ENCODE results near the gene PDE5A. TPM values are rescaled to one million over a fixed set of nuclear protein-coding genes. Genes with fewer than 3 reads are reported as not detected.
"Not testable (repeated sequence)": the region's sequence is repeated elsewhere in the genome, so short reads cannot be mapped to it uniquely, and the experiment has no call there.

PDE5A gene
- total and polyA plus RNA-seq, 3 experiments from 2014 or later = 0.20 to 1.3 (median 0.44) TPM

DNA sequence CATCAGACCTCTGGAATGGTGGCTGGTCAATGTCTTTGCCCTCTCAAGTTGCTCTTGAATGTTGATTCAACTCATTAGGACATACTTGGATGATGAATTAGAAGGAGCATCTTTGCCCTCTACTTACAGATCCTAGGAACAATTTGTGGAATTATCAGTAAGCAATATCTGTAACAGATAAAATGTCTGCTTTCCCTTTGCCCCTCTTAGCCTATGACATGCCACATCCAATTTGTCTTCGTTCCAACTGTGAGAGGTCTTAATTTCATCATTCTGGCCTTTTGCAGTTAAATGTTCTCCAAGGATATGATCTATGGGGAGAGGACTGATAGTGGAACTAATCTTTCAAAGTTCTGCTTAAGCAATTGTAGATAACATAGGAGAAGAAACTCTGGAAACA is 148.3 kb downstream of the PDE5A start:
- Mint-ChIP-seq H3K4me1 (no peaks in the 10 kb centered on the region), H3K9me3 (peaks cover 0 to 6% (median 2%) of the 10 kb centered on the region in 5 donors), H3K27me3 (no peaks in the 10 kb centered on the region), H3K36me3 (peaks cover 32 to 67% (median 37%) of the 10 kb centered on the region in 3 donors), H3K4me3 (no peak overlapping the region), H3K27ac (peak overlapping the region in 1 of 8 donors; percentile 26)
- H3K27me3 ChIP-seq (ENCODE audit: insufficient read depth, low read length, poor library complexity, severe bottlenecking) = no peaks in the 10 kb centered on the region
- H3K4me3 ChIP-seq (ENCODE audit: low read length) = no peak overlapping the region
- POLR2A ChIA-PET = no interaction called here
- no peaks in the 10 kb centered on the region for H3K36me3 ChIP-seq (ENCODE audit: insufficient read depth, low read length)
- H3K9me3 ChIP-seq (ENCODE audit: low read length) = no peaks in the 10 kb centered on the region
- H3K27ac ChIP-seq (ENCODE audit: low read depth, low read length) = no peak overlapping the region
- DNase-seq = no peak
- no peaks in the 10 kb centered on the region for H3K4me1 ChIP-seq (ENCODE audit: insufficient read depth, low read length)
- CTCF ChIA-PET = no interaction called here

DNA sequence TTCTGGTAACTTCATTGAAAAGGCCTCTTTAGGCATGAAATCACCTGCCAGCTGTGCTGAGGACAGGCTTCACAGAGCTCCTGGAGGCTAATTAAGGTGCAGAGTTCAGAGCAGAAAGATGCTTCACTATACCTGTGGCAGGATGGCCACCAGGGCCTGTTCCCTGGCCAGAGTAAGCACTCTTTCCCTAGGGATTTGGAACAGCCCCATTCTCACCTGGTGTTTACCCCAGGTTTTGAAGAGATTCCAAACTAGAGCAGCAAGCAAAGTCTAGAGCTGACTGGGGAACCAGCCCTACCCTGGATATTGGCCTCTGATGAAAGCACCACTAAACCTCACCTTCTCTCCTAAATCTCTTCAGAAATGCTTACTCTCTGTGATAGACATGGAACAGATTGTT is 148.8 kb downstream of the PDE5A start:
- Mint-ChIP-seq H3K4me3 (no peak overlapping the region), H3K27ac (no peak overlapping the region), H3K36me3 (peaks cover 31 to 72% (median 37%) of the 10 kb centered on the region in 3 donors), H3K27me3 (no peaks in the 10 kb centered on the region), H3K9me3 (peaks cover 0 to 6% (median 2%) of the 10 kb centered on the region in 5 donors), H3K4me1 (no peaks in the 10 kb centered on the region)
- H3K9me3 ChIP-seq (ENCODE audit: low read length) = no peaks in the 10 kb centered on the region
- POLR2A ChIA-PET = no interaction called here
- CTCF ChIA-PET = no interaction called here
- no peaks in the 10 kb centered on the region for H3K27me3 ChIP-seq (ENCODE audit: insufficient read depth, low read length, poor library complexity, severe bottlenecking)
- H3K4me1 ChIP-seq (ENCODE audit: insufficient read depth, low read length) = no peaks in the 10 kb centered on the region
- no peak overlapping the region for H3K4me3 ChIP-seq (ENCODE audit: low read length)
- no peak for DNase-seq
- no peaks in the 10 kb centered on the region for H3K36me3 ChIP-seq (ENCODE audit: insufficient read depth, low read length)
- no peak overlapping the region for H3K27ac ChIP-seq (ENCODE audit: low read depth, low read length)

DNA sequence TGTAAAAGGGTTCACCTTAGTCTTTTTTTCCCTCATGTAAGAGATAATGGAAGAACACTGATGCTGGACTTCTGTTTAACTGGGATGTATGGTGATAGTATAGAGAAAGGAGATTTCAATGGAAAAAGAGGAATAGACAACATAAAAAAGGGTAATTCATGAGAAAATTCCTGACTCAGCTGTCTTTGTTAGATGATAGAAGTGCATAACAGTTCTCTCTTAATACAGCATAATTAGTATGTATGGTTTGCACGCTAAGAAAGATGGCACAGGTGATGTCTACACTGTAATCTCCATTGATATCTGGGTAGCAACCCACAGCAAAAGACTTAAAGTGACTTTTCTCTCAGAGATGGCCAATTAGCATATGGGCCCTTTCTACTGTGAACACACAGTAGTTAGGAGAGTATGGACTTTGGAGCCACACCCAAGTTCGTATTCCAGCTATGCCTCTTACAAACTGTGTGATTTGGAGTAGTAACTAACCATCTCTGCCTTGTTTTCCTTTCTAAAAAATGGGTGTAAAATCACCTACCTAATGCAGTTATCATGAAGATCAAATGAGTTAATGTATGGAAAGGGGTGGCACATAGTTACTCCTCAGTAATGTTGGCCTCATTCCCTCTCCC is 149.3 kb downstream of the PDE5A start:
- Histone ChIP-seq H3K27ac (ENCODE audit: low read depth, low read length) (no peak overlapping the region), H3K36me3 (ENCODE audit: insufficient read depth, low read length) (no peaks in the 10 kb centered on the region), H3K27me3 (ENCODE audit: insufficient read depth, low read length, poor library complexity, severe bottlenecking) (no peaks in the 10 kb centered on the region), H3K4me3 (ENCODE audit: low read length) (no peak overlapping the region), H3K4me1 (ENCODE audit: insufficient read depth, low read length) (no peaks in the 10 kb centered on the region), H3K9me3 (ENCODE audit: low read length) (no peaks in the 10 kb centered on the region)
- Mint-ChIP-seq H3K4me1 (no peaks in the 10 kb centered on the region), H3K9me3 (peaks cover 0 to 3% (median 2%) of the 10 kb centered on the region in 5 donors), H3K27me3 (no peaks in the 10 kb centered on the region), H3K27ac (no peak overlapping the region), H3K4me3 (no peak overlapping the region), H3K36me3 (peaks cover 33 to 76% (median 34%) of the 10 kb centered on the region in 3 donors)
- CTCF ChIA-PET = no interaction called here
- DNase-seq = no peak
- POLR2A ChIA-PET = no interaction called here

DNA sequence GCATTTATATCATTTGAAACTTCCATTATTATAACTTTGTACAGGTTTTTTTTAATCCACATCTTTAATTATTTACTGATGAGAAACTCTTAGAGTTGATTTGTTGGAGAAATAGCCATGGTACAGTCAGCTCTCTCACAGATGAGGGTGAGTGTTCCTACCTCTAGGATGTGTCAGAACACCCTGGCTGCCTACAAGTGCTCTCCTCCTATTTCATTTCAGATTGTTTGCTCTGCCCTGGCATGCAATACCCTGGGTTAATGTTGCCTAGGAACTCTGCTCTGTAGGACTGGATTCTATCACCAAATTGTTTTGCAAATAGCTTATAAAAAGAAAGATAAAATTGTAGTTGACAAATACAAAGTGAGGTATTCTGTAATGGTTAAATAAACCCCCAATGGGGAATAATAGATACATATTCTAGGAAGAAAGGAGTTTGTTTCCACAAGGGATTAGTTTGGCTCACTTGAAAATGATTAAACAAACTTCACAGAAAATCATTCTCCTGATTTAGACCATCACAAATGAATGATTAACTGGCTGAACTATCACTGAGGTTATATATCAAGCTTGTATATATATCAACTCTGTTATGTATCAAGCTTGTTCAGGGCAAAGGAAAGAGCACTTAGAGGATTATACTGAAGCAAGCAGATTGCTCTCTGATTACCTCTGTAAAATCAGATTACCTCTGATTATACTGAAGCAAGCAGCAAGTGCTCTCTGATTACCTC is 150.0 kb downstream of the PDE5A start:
- Histone ChIP-seq H3K4me3 (ENCODE audit: low read length) (no peak overlapping the region), H3K36me3 (ENCODE audit: insufficient read depth, low read length) (peaks cover under 1% of the 10 kb centered on the region), H3K4me1 (ENCODE audit: insufficient read depth, low read length) (no peaks in the 10 kb centered on the region), H3K27ac (ENCODE audit: low read depth, low read length) (no peak overlapping the region), H3K27me3 (ENCODE audit: insufficient read depth, low read length, poor library complexity, severe bottlenecking) (no peaks in the 10 kb centered on the region), H3K9me3 (ENCODE audit: low read length) (no peaks in the 10 kb centered on the region)
- CTCF ChIA-PET = no interaction called here
- H3K36me3 Mint-ChIP-seq = peaks cover 30 to 77% (median 35%) of the 10 kb centered on the region in 3 donors
- peaks cover 0 to 2% (median 0%) of the 10 kb centered on the region in 5 donors for H3K9me3 Mint-ChIP-seq
- no peak for DNase-seq
- H3K27ac Mint-ChIP-seq = peak overlapping the region in 1 of 8 donors; percentile 47
- no peak overlapping the region for H3K4me3 Mint-ChIP-seq
- POLR2A ChIA-PET = no interaction called here
- no peaks in the 10 kb centered on the region for H3K27me3 Mint-ChIP-seq
- no peaks in the 10 kb centered on the region for H3K4me1 Mint-ChIP-seq

DNA sequence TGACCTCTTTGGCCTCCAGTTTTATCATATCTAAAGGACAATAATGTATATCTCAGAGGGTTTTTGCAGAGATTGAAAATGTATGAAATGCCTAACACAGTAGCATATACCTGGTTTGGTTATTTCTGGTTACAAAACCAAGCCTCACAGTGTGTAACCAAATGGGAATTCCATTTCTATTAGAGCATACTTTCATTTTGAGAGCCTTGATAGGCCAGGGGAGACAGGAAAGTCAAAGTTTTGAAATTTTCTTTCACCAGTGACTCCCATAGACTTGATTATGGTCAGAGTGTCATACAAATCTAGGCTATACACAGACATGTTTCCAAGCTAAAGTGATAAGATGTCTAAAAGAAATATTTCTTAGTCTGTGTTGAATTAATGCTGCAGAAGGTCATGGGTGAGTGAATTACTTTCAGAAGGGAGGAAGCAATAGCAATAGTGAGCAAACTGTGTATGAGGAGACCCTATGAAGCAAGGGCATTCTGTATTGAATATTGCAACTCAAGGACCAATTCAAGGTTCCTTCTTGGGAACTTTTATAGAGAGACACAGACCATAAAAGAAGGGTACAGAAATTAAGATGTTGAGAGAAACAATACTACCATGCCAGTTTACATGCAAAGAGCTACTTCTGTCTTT is 151.1 kb downstream of the PDE5A start:
- Histone ChIP-seq H3K4me3 (ENCODE audit: low read length) (no peak overlapping the region), H3K9me3 (ENCODE audit: low read length) (no peaks in the 10 kb centered on the region), H3K27ac (ENCODE audit: low read depth, low read length) (no peak overlapping the region), H3K27me3 (ENCODE audit: insufficient read depth, low read length, poor library complexity, severe bottlenecking) (no peaks in the 10 kb centered on the region), H3K36me3 (ENCODE audit: insufficient read depth, low read length) (peaks cover 6% of the 10 kb centered on the region), H3K4me1 (ENCODE audit: insufficient read depth, low read length) (no peaks in the 10 kb centered on the region)
- no peak overlapping the region for H3K27ac Mint-ChIP-seq
- H3K4me1 Mint-ChIP-seq = no peaks in the 10 kb centered on the region
- no peak overlapping the region for H3K4me3 Mint-ChIP-seq
- DNase-seq = no peak
- ChIA-PET CTCF (no interaction called here), POLR2A (no interaction called here)
- H3K36me3 Mint-ChIP-seq = peaks cover 24 to 75% (median 30%) of the 10 kb centered on the region in 3 donors
- H3K27me3 Mint-ChIP-seq = no peaks in the 10 kb centered on the region
- H3K9me3 Mint-ChIP-seq = peaks cover 0 to 2% (median 0%) of the 10 kb centered on the region in 5 donors

DNA sequence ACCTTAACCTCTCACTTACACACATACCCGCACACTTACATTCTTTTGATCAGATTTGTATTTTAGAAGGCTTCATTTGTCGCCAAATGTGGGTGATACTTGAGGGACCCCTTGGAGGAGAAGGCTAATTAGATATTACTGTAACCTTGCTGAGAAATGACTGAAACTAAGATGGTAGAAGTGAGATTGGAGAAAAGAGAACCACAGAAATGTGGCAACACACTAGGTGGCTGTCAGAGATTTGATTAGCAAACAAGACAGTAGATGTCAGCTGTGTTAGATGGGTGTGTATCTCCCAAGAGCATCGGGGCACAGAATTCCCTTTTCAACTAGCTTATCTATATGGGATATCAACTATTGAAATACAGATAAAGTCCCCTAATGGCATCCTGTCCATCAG is 157.3 kb downstream of the PDE5A start:
- POLR2A ChIA-PET = no interaction called here
- Histone ChIP-seq H3K36me3 (ENCODE audit: insufficient read depth, low read length) (peaks cover 6% of the 10 kb centered on the region), H3K9me3 (ENCODE audit: low read length) (no peaks in the 10 kb centered on the region), H3K4me3 (ENCODE audit: low read length) (no peak overlapping the region), H3K27me3 (ENCODE audit: insufficient read depth, low read length, poor library complexity, severe bottlenecking) (no peaks in the 10 kb centered on the region), H3K27ac (ENCODE audit: low read depth, low read length) (no peak overlapping the region), H3K4me1 (ENCODE audit: insufficient read depth, low read length) (no peaks in the 10 kb centered on the region)
- Mint-ChIP-seq H3K4me3 (no peak overlapping the region), H3K9me3 (no peaks in the 10 kb centered on the region), H3K27me3 (no peaks in the 10 kb centered on the region), H3K36me3 (peaks cover 10 to 77% (median 19%) of the 10 kb centered on the region in 3 donors), H3K4me1 (no peaks in the 10 kb centered on the region), H3K27ac (no peak overlapping the region)
- no peak for DNase-seq
- CTCF ChIA-PET = no interaction called here

DNA sequence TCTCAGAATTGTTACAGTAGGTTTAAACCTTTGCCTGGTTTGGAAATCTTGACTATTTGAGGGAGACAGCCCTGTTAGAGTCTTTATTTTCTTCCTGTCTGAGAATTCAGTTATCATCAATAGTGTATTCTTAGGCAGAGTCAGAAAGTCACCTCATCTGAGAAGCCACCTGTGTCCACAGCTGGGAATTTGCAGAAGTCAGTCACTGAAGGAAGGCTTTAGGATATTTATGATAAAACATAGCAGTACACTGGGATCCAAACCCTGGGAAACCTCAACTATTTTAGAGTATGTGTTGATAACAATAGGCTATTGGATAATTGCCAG is 157.9 kb downstream of the PDE5A start:
- CTCF ChIA-PET; H3K4me1 ChIP-seq (ENCODE audit: insufficient read depth, low read length); H3K27ac ChIP-seq (ENCODE audit: low read depth, low read length); H3K36me3 ChIP-seq (ENCODE audit: insufficient read depth, low read length); H3K27me3 Mint-ChIP-seq; H3K4me3 ChIP-seq (ENCODE audit: low read length); H3K9me3 ChIP-seq (ENCODE audit: low read length); H3K4me1 Mint-ChIP-seq; DNase-seq; H3K4me3 Mint-ChIP-seq; H3K9me3 Mint-ChIP-seq; POLR2A ChIA-PET; H3K27ac Mint-ChIP-seq; H3K27me3 ChIP-seq (ENCODE audit: insufficient read depth, low read length, poor library complexity, severe bottlenecking): not testable (repeated sequence)
- peaks cover 7 to 78% (median 19%) of the 10 kb centered on the region in 3 donors for H3K36me3 Mint-ChIP-seq

GRCh38 chr4:119470021-119470736 is 158.4 kb downstream of the PDE5A start:
- H3K9me3 ChIP-seq (ENCODE audit: low read length); POLR2A ChIA-PET; H3K27ac Mint-ChIP-seq; H3K36me3 ChIP-seq (ENCODE audit: insufficient read depth, low read length); H3K9me3 Mint-ChIP-seq; H3K27ac ChIP-seq (ENCODE audit: low read depth, low read length); H3K4me1 Mint-ChIP-seq; CTCF ChIA-PET; H3K4me3 ChIP-seq (ENCODE audit: low read length); H3K27me3 ChIP-seq (ENCODE audit: insufficient read depth, low read length, poor library complexity, severe bottlenecking); DNase-seq; H3K4me1 ChIP-seq (ENCODE audit: insufficient read depth, low read length); H3K27me3 Mint-ChIP-seq; H3K4me3 Mint-ChIP-seq: not testable (repeated sequence)
- H3K36me3 Mint-ChIP-seq = peaks cover 7 to 75% (median 17%) of the 10 kb centered on the region in 3 donors

Data from CD8-positive, alpha-beta memory T cell (primary cell).